Suprapubic skin (tissue), 3 donors: Measurements from ENCODE around the gene NCK2.

Source experiments
- CTCF ChIP-seq, 2 donors: fragments of 200-600 bp in 1 of 2; fragments of 450-650 bp in 1 of 2; sonication (generic) in 1 of 2; IDR thresholded peaks; one replicate each; pipeline ENCODE4 v1.5.1; 2016 to 2019; ENCODE audit warnings: antibody characterized with exemption in 2 of 2, mild to moderate bottlenecking in 1 of 2, moderate library complexity in 1 of 2
- EP300 ChIP-seq: sonication (generic); formaldehyde crosslinking; IDR thresholded peaks from one replicate; pipeline ENCODE4 v1.6.1; 2017; ENCODE audit warnings: antibody characterized with exemption
- POLR2A ChIP-seq, 2 donors: fragments of 450-650 bp; IDR thresholded peaks; one replicate each; pipeline ENCODE4 v1.6.1; 2017; ENCODE audit warnings: antibody characterized with exemption in 2 of 2, mild to moderate bottlenecking in 2 of 2, moderate library complexity in 2 of 2

GRCh38 chr2:105861200-105861599 is 116.5 kb downstream of the NCK2 start:
- TF ChIP-seq CTCF (IDR thresholded peaks at IDR 0.05) (no peak), EP300 (no peak), POLR2A (IDR thresholded peaks at IDR 0.05) (no peak)
